ENCODE measurements around the gene RASAL1.

RASAL1 gene

DNA sequence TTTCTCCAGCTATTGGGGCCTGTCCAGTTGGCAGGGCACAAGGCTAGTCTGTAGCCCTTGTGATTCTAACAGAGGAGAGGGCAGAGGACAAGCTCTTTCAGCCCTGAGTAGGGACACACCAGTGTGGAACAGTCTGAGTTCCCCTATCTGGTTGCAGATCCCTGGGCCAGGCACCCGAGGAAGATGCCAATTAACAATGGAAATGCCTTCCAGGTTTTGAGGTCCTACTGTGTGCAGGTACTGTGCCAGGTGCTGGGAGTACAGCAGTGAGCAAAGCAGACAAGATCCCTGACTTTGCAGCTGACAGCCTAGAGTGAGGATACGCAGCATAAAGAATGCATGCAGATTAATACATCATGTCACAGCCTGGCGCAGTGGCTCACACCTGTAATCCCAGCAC is 62.0 kb downstream of the RASAL1 start:
- no peak for DNase-seq (ENCODE audit: low read depth in 2 of 2)

DNA sequence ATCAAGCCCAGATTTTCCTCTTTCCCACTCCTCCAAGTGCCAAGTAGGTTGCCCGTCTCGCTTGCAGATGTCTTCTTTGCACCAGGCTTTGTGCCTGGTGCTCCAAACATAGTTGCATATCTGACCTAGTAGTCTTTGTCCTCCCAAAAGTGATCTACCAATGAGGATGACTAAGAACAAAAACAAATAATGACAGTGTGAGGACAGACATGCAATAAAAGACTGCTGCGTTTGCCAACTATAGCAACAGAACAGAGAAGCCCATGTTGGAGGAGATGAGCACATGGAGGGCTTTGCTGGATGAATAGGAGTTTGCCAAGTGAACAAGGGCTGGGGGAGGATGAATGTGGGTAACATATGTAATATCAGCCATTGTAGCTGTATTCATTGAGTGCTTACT is 63.4 kb downstream of the RASAL1 start:
- DNase-seq (ENCODE audit: low read depth in 2 of 2): no peak

DNA sequence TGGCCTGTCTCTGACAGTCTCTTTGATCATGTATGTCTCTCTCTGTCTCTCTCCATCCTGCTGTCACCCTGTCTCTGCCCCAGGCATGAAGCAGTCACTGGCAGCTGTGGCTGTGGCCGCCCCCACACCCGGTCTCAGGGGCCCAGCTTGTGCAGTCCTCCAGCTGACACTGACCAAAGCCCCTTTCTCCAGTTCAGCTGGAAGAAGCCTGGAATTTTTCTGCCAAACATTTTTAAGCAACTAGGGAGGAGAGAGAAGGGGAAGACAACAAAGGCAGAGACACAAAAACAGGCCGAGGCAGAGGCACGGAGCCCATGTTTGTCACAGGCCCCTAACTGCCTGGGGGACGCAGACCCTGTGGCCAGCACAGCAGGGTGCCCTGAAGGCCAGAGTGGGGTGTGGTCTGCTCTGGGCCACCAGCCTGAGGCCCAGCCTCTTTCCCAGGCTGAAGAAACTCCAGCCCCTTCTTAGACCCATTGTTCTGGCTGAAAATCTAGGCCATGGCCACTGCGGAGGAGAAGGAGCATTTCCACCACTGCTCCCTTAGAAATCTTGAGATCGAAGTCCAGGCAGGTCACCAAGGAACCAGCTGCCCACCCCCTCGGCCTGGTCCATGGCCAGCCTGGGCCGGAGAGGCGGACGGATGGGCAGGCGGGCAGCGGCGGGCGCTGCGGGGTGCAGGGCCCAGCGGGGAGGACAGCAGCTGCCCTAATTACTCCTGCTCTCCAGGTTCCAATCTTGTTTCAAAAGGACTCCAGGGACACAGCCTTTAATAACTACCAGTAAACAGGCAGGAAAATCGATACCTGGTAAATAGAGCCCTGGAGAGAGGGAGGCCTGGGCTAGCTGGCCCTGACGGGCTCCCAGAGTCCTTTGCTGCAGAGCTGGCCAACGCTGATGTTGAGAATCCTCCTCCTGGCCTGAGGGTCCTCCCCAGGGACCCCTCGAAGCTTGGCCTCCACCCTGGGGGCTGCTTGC is 64.1 kb downstream of the RASAL1 start:
- DNase-seq (ENCODE audit: low read depth in 2 of 2): no peak

DNA sequence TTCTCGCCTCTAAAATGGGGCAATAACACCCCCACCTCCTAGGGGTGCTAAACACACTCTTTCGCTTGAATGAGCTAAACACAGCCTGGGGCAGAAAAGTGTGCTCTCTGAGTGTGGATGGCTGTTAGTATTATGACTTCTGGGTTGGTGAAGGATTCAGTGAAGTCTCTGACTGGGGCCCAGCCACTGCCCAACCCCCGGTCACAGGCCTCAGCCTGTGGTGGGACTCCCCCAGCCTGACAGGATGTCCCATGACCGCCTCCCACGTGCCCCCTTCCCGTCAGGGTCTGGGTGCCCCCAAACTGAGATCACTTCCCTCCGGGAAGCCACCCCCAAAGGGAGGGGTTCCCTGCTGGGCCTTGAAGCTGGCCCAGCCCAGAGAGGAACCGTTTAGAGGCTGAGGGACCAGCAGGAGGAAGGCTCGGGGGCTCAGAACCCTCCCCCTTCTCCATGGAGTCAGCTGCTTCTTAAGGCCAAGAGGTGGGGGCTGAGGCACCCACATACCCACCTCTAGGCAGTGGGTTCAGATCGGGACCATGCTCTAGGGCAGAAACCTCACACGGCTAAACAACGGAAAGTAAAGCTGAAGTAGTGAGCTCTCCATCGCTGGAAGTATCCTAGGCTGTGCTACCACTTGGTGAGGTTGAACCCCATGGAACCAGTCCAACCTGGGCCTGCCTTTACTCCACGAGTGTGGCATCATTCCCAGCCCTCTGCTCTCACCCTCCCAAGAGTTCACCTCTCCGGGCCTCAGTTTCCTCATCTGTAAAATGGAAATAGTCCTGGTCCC is 65.2 kb downstream of the RASAL1 start:
- peak in 1 of 2 donors; percentile 48 for DNase-seq (ENCODE audit: low read depth in 2 of 2)

DNA sequence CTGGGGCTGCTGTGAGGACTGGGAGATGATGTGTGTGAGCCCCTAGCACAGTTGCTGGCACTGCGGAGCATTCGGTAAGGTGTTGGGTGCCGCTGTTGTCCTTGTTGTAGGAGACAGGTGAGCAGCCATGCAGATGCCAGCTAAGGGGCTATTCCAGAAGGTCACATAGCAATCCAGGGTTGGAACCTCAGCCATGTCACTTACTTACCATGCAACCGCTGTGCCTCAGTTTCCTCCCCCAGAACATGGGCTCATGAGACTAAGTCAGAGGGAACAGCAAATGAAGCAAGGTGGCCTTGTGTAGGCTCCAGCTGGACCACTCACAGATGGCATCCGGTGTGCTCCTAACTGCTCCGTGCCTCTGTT is 65.8 kb downstream of the RASAL1 start:
- DNase-seq (ENCODE audit: low read depth in 2 of 2): no peak

DNA sequence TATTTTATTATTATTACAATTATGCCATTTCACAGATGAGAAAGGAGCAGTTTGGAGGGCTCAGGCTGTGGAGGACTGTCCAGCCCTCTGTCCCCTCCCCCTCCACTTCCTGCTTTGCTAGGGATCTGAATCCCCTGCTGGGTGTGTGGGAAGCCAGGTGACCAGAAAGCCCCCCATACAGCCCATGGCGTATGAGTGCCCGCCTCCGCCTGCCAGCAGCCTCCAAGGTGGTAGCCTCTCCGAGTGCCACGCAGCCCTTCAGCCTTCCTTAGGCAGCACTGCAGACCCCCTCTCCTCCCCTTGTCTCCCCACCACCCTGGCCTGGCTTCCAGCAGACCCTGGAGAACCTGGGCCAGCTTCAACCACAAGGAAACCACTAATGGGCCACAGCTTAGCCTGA is 66.4 kb downstream of the RASAL1 start:
- no peak for DNase-seq (ENCODE audit: low read depth in 2 of 2)

DNA sequence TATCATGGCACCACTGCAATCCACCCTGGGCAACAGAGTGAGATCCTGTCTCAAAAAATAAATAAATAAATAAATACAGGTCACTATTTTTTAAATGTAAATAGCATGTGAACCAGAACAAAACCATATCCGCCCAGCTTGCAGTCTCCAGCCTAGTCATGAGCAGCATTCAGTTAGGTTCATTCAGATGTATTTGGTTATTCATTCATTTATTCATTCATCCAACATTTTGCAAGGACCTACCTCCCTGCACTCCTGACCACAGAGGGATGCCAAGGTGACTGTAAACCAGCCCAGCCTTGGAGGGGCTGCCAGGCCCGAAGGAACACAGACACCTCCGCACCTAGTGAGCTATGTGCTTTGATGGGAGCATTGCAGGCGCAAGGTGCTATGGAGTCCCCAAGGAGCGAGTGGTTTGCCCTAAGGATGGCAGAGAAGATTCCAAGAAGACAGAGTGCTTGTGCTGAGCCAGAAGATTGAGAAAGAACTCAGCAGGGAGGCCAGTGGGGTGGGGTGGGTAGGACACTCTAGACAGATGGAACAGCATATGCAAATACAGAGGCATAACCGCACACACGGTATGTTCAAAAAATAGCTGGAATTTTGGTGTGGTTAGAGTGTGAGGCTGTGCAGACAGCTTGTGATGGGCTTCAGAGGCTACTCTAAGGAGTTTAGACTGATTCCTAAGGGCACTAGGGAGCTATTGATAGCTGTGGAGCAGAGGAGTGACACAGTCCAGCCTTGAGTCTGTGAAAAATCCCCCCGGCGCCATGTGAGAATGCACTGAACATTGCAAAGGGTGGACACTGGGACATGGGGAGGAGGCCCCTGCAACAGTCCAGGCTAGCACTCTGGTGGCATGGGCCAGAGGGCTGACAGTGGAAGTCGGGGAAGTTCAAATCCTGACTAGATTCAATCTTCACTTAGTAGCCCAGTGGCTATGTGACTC is 67.3 kb downstream of the RASAL1 start:
- DNase-seq (ENCODE audit: low read depth in 2 of 2): no peak

DNA sequence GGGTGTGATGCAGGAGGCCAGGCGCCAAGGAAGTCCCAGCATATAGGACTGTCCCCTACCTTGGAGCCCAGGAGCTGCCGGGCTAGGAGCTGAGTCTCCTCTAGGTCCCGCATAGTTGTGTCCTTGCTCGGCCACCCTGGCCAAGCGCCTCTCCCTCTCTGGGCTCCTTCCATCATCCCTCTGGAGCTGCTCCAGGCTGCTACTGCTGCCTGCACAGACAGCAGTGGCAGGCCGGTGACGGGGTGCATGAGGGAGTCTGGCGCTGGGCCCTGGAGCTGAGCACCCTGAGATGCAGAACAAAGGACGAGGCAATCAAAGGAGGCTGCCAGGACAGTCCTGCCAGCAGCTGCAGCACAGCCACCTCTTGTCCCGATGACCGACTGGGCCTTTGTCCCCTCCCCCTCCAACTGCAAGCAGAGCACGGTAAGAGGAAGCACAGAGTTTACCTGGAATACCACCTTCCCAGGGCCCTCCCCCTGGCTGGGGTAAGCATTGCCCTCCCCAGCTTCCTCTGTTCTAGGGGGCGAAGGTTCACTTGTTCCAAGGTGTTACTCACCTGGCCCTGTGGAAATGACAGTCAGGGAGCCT is 68.7 kb downstream of the RASAL1 start:
- no peak for DNase-seq (ENCODE audit: low read depth in 2 of 2)

DNA sequence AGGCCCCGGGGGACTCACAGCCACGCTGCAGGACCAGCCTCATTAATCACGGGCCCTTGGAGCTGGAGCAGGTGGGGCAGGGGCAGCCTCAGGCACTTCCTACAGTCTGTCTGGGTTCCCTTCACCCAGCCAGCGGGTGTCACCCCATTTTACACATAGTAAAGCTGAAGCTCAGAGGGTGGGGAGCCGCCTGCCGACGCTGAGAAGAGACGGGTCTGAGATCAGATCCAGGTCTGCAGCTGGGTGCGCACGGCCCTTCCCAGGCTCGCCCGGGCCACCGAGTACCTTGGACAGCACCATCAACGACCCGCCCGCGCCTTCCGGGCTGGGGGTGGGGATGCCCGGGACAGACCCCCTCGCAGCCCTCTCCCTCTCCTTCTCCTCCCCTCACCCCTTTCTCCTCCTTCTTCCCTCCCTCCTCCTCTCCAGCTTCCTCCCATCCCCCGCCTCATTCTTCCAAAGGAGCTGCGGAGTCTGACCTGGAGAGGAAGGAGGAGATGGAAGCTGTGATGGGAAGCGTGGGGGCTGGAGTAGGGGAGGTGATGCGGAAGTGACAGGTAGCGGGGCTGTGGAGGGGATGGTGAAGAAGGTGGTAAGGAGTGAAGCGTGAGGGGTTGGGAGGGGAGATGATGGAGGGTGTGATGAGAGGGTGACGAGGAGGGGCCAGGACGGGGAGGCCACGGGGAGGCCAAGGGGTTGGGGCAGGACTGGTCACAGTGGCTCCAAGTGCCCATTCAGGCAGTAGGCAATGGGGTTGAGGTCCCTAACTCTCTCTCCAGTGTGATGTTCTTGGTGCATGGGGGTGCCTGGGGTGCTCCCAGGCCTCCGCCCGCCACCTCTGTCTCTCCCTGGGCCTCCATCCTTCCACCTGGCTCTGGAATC is 70.2 kb downstream of the RASAL1 start:
- DNase-seq (ENCODE audit: low read depth in 2 of 2): no peak

DNA sequence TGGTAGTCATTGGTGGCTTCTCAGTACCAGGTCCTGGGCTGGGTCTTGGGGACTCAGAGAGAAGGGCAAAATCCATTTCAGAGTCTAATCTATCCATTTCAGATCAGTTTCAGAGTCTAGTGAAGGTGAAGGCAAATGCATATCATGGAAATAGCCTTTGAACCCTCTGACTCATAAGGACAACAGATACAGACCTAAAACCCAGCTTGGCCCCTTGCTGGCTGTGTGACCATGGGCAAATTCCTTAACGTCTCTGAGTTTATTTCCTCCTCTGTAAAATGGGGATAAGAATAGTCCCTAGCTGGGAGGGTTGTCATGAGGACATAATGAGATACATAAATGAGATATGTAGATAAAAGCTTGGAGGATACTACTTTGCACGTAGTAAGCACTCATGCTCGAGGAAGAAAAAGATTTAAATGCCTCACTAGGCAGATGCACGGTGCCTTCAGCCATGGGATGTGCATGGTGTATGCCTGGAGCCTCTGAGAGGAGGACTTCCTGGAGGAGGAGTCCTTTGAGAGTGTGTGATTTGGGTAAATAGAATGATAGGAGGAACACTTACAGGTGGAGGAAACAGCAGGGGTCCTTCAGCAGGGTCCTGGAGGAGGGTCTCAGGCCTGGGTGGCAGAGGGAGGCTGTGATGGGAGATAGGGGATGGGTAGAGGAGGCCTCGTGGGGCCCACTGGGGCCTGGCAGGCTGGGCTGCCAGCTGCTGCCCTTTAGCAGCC is 71.0 kb downstream of the RASAL1 start:
- no peak for DNase-seq (ENCODE audit: low read depth in 2 of 2)

DNA sequence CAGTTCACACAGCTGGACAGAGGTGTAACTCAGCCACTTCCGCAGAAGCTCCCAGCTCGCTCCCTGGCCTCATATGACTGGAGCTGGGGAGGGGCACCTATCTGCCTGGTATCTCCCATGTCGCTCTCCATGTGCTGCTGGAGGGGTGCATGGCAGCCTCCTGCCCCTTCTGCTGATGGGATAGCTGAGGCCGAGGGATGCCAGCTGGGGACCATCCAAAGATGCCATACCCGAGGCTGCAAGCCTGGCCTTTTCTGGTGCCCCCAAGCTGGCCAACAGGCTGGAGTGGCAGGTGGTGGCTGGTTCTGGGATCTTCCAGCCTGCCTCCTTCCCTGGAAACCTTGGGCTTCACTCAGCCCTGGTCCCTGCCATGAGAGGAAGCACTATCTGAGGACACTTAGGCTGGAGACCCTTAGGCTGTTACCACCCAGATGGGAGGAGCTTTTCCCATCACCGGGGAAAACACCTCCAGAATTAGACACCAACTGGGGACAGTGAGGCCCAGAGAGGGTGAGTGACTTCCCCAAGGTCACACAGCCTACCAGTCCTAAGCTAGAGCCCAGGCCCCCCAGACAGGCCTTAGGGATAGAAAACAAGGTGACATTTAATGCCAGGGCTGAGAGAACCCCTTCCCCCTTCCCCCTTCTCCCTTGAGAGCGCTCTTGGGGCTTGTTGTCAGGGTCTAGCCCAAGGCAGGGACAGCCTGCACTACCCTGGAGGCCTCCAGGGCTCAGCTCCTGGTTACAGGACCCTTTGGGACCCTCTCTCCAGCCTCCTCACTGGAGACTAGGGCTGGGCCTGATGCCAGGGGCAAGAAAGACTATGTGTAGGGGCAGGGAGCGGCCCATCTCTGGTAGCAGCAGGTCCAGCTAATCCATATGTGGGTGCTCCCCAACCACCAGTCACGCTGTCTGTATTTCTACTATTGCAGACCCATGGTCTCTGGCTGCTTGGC is 71.9 kb downstream of the RASAL1 start:
- DNase-seq (ENCODE audit: low read depth in 2 of 2): no peak

DNA sequence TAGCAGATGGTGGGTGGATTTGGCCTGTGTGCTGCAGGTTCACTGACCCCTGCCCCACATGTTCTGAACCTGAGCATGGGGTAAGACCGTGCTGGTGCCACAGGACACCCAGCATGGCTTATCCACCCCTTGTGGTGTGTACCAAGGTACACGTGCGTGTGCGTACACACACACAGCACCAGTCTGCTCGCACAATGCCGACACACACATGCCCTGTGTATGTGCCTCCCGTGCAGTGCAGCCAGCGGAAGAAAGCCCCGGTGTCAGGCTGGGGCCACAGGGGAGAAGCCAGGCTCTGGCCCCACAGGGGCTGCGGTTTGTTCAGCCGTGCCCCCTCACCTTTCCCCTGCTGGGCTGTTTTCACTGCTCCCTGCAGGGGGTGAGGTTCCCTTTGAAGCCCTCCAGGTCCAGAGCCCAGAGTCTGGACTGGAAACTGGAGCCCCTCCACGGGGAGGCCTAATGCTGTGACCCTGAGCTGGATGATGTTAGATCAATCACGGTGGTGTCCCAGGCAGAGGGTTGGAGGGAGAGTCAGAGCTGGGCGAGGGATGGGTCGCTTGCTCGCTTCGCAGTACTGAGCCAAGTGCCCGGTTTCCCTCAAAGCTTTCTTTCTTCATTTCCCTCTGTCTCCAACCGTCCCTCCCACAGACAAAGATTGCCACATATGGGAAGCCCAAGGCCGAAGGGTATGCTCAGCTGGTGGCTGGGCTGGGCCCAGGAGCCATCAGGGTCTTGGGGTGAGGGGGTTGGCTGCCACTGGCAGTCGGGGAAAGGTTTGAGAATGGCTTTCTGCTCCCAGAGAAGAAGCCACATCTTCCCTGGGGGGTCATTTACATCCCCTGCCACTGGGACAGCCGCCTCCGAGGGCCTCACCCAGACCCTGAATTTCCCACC is 72.8 kb downstream of the RASAL1 start:
- no peak for DNase-seq (ENCODE audit: low read depth in 2 of 2)

DNA sequence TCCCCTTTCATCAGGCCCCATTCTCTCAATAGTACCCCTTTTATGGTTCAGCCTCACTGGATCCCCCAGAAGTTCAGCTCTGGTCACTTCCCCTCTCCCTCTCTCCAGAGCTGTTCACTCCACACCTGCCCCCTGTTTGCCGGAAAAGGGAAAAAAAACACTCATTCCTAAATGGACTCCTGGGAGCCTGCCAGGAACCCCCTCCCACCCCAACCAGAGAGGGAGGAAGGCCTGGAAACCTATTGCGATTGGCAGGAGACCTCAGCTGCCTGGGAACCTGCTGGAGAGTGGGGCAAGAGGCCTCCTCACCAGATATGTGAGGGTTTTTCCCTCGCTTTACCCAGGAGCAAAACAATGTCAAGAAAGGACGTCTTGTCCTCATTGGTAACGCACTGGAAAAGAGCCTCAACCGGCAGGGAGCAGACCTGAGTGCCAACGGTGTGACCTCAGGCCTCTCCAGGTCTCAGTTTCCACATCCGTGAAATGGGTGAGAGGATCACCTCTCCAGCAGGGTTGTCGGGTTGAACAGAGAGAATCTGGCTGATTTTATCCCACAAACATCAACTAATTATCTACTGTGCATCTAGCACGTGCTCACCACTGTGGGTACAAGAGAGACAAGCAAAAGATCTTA is 74.4 kb downstream of the RASAL1 start:
- no peak for DNase-seq (ENCODE audit: low read depth in 2 of 2)

DNA sequence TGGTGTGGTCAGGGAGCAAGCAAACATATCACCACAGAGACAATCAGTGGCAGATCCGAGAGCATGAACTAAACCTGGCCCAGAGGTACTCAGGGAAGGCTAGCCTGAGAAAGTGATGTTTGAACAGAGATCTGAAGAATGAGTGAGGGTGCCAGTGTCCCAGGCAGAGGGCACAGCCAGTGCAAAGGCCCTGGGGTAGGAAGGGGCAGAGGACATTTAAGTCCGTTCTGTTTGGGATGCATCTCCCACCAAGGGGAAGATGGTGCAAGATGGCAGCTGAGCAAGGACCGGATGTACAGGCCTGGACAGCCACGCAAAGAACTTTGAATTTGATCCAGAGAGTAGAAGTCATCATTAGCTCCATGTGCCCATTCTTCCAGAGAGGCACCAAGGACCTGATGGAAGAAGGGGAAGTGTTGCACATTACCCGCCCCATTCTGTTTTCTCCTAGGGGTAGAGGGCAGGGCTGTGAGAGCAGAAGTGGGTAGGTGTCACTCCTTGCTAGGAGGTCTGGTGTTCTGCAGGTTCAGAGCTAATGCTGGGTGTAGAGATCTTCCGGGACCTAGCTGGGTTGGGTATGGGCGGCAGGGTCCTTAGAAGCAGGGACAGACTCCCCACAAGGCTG is 75.1 kb downstream of the RASAL1 start:
- DNase-seq (ENCODE audit: low read depth in 2 of 2): no peak

DNA sequence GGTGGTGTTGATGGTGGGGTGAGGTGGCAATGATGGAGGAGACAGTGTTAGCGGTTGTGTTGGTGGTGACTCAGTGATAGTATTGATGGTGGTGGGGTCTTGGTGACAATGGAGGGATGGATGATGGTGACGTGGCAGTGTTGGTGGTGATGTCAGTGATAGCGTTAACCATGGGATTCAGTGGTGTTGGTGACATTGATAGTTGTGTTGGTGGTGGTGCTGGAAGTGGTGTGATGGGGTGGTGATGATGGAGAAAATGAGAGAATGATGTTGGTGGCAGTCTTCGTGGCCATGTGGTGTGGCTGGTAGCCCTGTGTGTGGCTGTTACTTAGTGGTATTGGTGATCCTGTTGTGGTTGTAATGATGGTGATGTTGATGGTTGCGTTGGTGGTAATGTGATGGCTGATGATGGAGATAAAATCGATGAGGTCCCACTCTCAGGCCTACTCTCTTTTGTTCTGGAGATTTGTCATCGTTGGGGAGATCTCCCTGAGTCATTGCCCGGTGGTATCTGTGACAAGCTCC is 76.4 kb downstream of the RASAL1 start:
- DNase-seq (ENCODE audit: low read depth in 2 of 2): no peak

DNA sequence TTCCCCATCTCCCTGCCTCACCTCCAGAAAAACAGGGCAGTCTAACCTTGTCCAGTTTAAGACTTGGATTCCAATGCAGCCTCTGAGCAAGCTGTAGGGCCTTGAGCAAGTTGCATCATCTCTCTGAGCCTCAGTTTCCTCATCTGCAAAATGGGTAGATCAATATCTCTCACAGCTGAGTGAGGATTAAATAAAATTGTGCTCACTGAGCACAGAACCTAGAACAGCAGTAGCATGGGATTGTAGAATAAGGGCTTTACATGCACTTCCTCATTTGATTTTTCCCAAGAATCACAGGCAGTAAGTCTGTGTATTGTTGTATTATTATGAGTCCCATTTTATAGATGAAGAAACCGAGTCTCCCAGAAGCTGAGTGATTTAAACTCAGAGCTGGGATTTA is 77.0 kb downstream of the RASAL1 start:
- no peak for DNase-seq (ENCODE audit: low read depth in 2 of 2)
